Hepatocyte (in vitro differentiated cells): ENCODE results near the gene GFPT2. TPM values are rescaled to one million over a fixed set of nuclear protein-coding genes. Genes with fewer than 3 reads are reported as not detected.

Experiments
- DNase-seq: peaks from one replicate; pipeline ENCODE4 v3.0.0-alpha.2; 2016; ENCODE audit warnings: low spot score
- H2AFZ ChIP-seq: fragments of 200-600 bp; sonication (generic); 2 replicates; pipeline ENCODE4 v1.6.0; 2016; ENCODE audit warnings: antibody characterized with exemption, mild to moderate bottlenecking
- H3K27ac ChIP-seq: fragments of 200-600 bp; sonication (generic); 2 replicates; pipeline ENCODE4 v1.5.1; 2016; ENCODE audit warnings: mild to moderate bottlenecking
- H3K27me3 ChIP-seq: fragments of 200-600 bp; sonication (generic); 2 replicates; pipeline ENCODE4 v1.6.1; 2016
- H3K36me3 ChIP-seq: fragments of 200-600 bp; sonication (generic); replicated peaks from 2 replicates; pipeline ENCODE4 v1.5.1; 2016; ENCODE audit warnings: low read depth; ENCODE audit not compliant: insufficient read depth
- H3K4me1 ChIP-seq: fragments of 200-600 bp; sonication (generic); 2 replicates; pipeline ENCODE4 v1.5.1; 2016; ENCODE audit warnings: mild to moderate bottlenecking, moderate library complexity; ENCODE audit not compliant: insufficient read depth
- H3K4me2 ChIP-seq: fragments of 200-600 bp; sonication (generic); 2 replicates; pipeline ENCODE4 v1.6.0; 2016
- H3K4me3 ChIP-seq: fragments of 200-600 bp; sonication (generic); 2 replicates; pipeline ENCODE4 v1.5.1; 2016; ENCODE audit warnings: mild to moderate bottlenecking
- H3K79me2 ChIP-seq: fragments of 200-600 bp; sonication (generic); 2 replicates; pipeline ENCODE4 v1.6.0; 2017; ENCODE audit warnings: mild to moderate bottlenecking
- H3K9me2 ChIP-seq: fragments of 200-600 bp; sonication (generic); replicated peaks from 2 replicates; pipeline ENCODE4 v1.6.0; 2017; ENCODE audit warnings: mild to moderate bottlenecking; ENCODE audit not compliant: insufficient read depth
- H3K9me3 ChIP-seq: fragments of 200-600 bp; sonication (generic); 2 replicates; pipeline ENCODE4 v1.5.1; 2016; ENCODE audit warnings: low read depth, mild to moderate bottlenecking
- H4K20me1 ChIP-seq: fragments of 200-600 bp; sonication (generic); 2 replicates; pipeline ENCODE4 v1.6.0; 2016; ENCODE audit warnings: mild to moderate bottlenecking; ENCODE audit not compliant: insufficient read depth, poor library complexity, severe bottlenecking
- CTCF ChIP-seq: fragments of 200-600 bp; sonication (generic); IDR thresholded peaks from 2 replicates; pipeline ENCODE4 v1.5.1; 2016; ENCODE audit warnings: antibody characterized with exemption, mild to moderate bottlenecking; ENCODE audit not compliant: poor library complexity
- EZH2 ChIP-seq: fragments of 200-600 bp; sonication (generic); IDR thresholded peaks from 2 replicates; pipeline ENCODE4 v1.6.1; 2016; ENCODE audit warnings: antibody characterized with exemption, mild to moderate bottlenecking, borderline replicate concordance
- EZH2phosphoT487 ChIP-seq: fragments of 200-600 bp; sonication (generic); IDR thresholded peaks from one replicate; pipeline ENCODE4 v1.6.1; 2018; ENCODE audit warnings: antibody characterized with exemption, mild to moderate bottlenecking, low read depth, moderate library complexity; ENCODE audit not compliant: unreplicated experiment, severe bottlenecking
- WGBS: methylation state at CpG from one replicate; pipeline ENCODE4 v1.1.6; 2016; ENCODE audit warnings: low lambda C conversion rate; ENCODE audit errors: missing lambda C conversion rate; 5-methylcytosine and 5-hydroxymethylcytosine counted together
- polyA plus RNA-seq: library from polyadenylated mRNA; unstranded; fragments of >200 nt; fragmentation: Nextera tagmentation; extraction: Ambion mirVana; gene quantifications from 2 replicates; pipeline ENCODE4 v1.2.1, GENCODE V29; 2016
- total RNA-seq: library from RNA; depleted of rRNA; stranded (reverse); fragments of >200 nt; gene quantifications from 2 replicates; pipeline ENCODE4 v1.2.3, GENCODE V29; 2014

Gene GFPT2
- total and polyA plus RNA-seq, 2 experiments from 2014 or later, result 15.9 to 44.6 TPM

- Histone ChIP-seq H2AFZ (no peak overlapping the region), H3K4me1 (no peaks in the 10 kb centered on the region), H3K4me2 (no peak overlapping the region), H3K9me3 (no peaks in the 10 kb centered on the region), H3K4me3 (no peak overlapping the region), H4K20me1 (no peaks in the 10 kb centered on the region), H3K79me2 (no peaks in the 10 kb centered on the region), H3K27ac (no peak overlapping the region), H3K9me2 (no peaks in the 10 kb centered on the region), H3K36me3 (no peaks in the 10 kb centered on the region), H3K27me3 (no peaks in the 10 kb centered on the region)
- DNase-seq, result no peak
- TF ChIP-seq CTCF (no peak), EZH2phosphoT487 (no peak), EZH2 (no peak)
- WGBS, result 86% methylated on average over 9 of the region's 9 CpGs
Measured at GRCh38 chr5:180400416-180400815, 47.3 kb upstream of the GFPT2 start.

GRCh38 chr5:180399401-180400215, 46.5 kb upstream of the GFPT2 start:
- TF ChIP-seq CTCF (no peak), EZH2phosphoT487 (no peak), EZH2 (no peak)
- Histone ChIP-seq H3K9me3 (no peaks in the 10 kb centered on the region), H3K4me2 (no peak overlapping the region), H4K20me1 (no peaks in the 10 kb centered on the region), H3K27ac (no peak overlapping the region), H3K79me2 (no peaks in the 10 kb centered on the region), H3K27me3 (no peaks in the 10 kb centered on the region), H3K4me1 (no peaks in the 10 kb centered on the region), H3K36me3 (no peaks in the 10 kb centered on the region), H3K4me3 (no peak overlapping the region), H2AFZ (no peak overlapping the region), H3K9me2 (no peaks in the 10 kb centered on the region)
- DNase-seq, result no peak
- 78% methylated on average over 20 of the region's 20 CpGs for WGBS

GRCh38 chr5:180396926-180397325, 43.8 kb upstream of the GFPT2 start:
- H3K9me2 ChIP-seq, result no peaks in the 10 kb centered on the region
- H3K4me3 ChIP-seq, result no peak overlapping the region
- no peaks in the 10 kb centered on the region for H3K79me2 ChIP-seq
- no peaks in the 10 kb centered on the region for H3K9me3 ChIP-seq
- no peak overlapping the region for H3K27ac ChIP-seq
- TF ChIP-seq EZH2phosphoT487, result no peak
- TF ChIP-seq EZH2, result no peak
- no peaks in the 10 kb centered on the region for H3K36me3 ChIP-seq
- no peak overlapping the region for H3K4me2 ChIP-seq
- H3K4me1 ChIP-seq, result no peaks in the 10 kb centered on the region
- no peak for DNase-seq
- 83% methylated on average over 12 of the region's 12 CpGs for WGBS
- H3K27me3 ChIP-seq, result no peaks in the 10 kb centered on the region
- H4K20me1 ChIP-seq, result no peaks in the 10 kb centered on the region
- H2AFZ ChIP-seq, result no peak overlapping the region

- Histone ChIP-seq H3K4me1 (no peaks in the 10 kb centered on the region), H3K9me2 (no peaks in the 10 kb centered on the region), H3K27ac (no peak overlapping the region), H3K4me2 (no peak overlapping the region), H4K20me1 (no peaks in the 10 kb centered on the region), H3K27me3 (no peaks in the 10 kb centered on the region), H3K79me2 (no peaks in the 10 kb centered on the region), H2AFZ (no peak overlapping the region), H3K36me3 (no peaks in the 10 kb centered on the region), H3K9me3 (no peaks in the 10 kb centered on the region), H3K4me3 (no peak overlapping the region)
- WGBS, result 85% methylated on average over 16 of the region's 16 CpGs
- TF ChIP-seq CTCF (no peak), EZH2phosphoT487 (no peak), EZH2 (no peak)
- DNase-seq, result no peak
Measured at GRCh38 chr5:180395540-180396274, 42.6 kb upstream of the GFPT2 start.
